Mucosa of rectum (tissue), 2 donors: ENCODE measurements around the gene PNMA6F.

Source experiments
- H3K27ac ChIP-seq, 2 donors: one replicate each; pipeline ENCODE4 v1.7.0; 2013; ENCODE audit warnings: inconsistent platforms in 2 of 2, low read depth in 2 of 2, low read length in 2 of 2
- H3K27me3 ChIP-seq, 2 donors: one replicate each; pipeline ENCODE4 v1.7.0; 2013; ENCODE audit warnings: low read length in 2 of 2; ENCODE audit not compliant: control insufficient read depth in 2 of 2, insufficient read depth in 2 of 2
- H3K36me3 ChIP-seq, 2 donors: one replicate each; pipeline ENCODE4 v1.7.0; 2013; ENCODE audit warnings: low read length in 2 of 2; ENCODE audit not compliant: control insufficient read depth in 2 of 2, insufficient read depth in 2 of 2
- H3K4me1 ChIP-seq, 2 donors: one replicate each; pipeline ENCODE4 v1.7.0; 2013; ENCODE audit warnings: low read length in 2 of 2, mild to moderate bottlenecking in 1 of 2; ENCODE audit not compliant: control insufficient read depth in 2 of 2, insufficient read depth in 2 of 2
- H3K4me3 ChIP-seq, 2 donors: one replicate each; pipeline ENCODE4 v1.7.0; 2013; ENCODE audit warnings: low read length in 2 of 2
- H3K9ac ChIP-seq, 2 donors: one replicate each; pipeline ENCODE4 v1.7.0; 2013; ENCODE audit warnings: low read length in 2 of 2, low read depth in 1 of 2, mild to moderate bottlenecking in 1 of 2
- H3K9me3 ChIP-seq, 2 donors: one replicate each; pipeline ENCODE4 v1.7.0; 2013; ENCODE audit warnings: low read length in 2 of 2; ENCODE audit not compliant: control insufficient read depth in 2 of 2
- donor health status: healthy.
- donor health status: Normal muscosa, but diverticular disease.

The PNMA6F gene

GRCh38 chrX:153321381-153322124, at the start of gene PNMA6F:
Gene PNMA6F, minus strand, starts transcription at chrX:153321767. Its CDS starts 1,093 bp downstream, at chrX:153320674.
- Histone ChIP-seq H3K4me3 (no peak within 1 kb of the TSS), H3K9ac (no peak within 1 kb of the TSS), H3K27me3 (peaks cover 4 to 6% of the 10 kb centered on the region in 2 donors), H3K9me3 (no peaks in the 10 kb centered on the region), H3K36me3 (no peaks in the 10 kb centered on the region), H3K27ac (no peak within 1 kb of the TSS), H3K4me1 (no peaks in the 10 kb centered on the region)

DNA sequence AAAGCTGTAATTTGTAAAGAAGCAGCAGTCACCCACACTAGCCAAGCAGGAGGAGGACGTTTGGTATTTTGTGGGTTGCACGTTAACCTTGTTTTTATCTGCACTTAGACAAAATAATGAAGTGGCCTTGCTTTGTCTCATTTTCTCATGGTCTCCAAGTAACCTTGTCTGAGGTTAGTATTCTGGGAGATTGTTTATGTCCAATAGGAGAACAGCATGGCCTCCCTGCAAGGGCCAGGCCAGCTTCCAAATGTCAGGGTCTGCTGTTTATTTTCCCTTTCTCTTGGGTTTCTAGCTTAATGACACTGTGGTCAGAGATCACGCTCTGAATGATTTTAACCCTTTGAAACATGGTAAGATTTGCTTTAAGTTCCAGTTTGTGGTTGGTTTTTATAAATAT, 49.7 kb upstream of the PNMA6F start:
- Histone ChIP-seq H3K9me3 (no peaks in the 10 kb centered on the region), H3K4me1 (no peaks in the 10 kb centered on the region), H3K4me3 (no peak overlapping the region), H3K36me3 (no peaks in the 10 kb centered on the region), H3K27ac (no peak overlapping the region), H3K27me3 (peaks cover 0 to 3% of the 10 kb centered on the region in 2 donors), H3K9ac (no peak overlapping the region)

- H3K9ac ChIP-seq = no peak overlapping the region
- no peaks in the 10 kb centered on the region for H3K4me1 ChIP-seq
- H3K4me3 ChIP-seq = no peak overlapping the region
- H3K9me3 ChIP-seq = no peaks in the 10 kb centered on the region
- no peak overlapping the region for H3K27ac ChIP-seq
- H3K27me3 ChIP-seq = peaks cover 0 to 3% of the 10 kb centered on the region in 2 donors
- no peaks in the 10 kb centered on the region for H3K36me3 ChIP-seq
Measured at GRCh38 chrX:153370293-153371055, 48.9 kb upstream of the PNMA6F start.

DNA sequence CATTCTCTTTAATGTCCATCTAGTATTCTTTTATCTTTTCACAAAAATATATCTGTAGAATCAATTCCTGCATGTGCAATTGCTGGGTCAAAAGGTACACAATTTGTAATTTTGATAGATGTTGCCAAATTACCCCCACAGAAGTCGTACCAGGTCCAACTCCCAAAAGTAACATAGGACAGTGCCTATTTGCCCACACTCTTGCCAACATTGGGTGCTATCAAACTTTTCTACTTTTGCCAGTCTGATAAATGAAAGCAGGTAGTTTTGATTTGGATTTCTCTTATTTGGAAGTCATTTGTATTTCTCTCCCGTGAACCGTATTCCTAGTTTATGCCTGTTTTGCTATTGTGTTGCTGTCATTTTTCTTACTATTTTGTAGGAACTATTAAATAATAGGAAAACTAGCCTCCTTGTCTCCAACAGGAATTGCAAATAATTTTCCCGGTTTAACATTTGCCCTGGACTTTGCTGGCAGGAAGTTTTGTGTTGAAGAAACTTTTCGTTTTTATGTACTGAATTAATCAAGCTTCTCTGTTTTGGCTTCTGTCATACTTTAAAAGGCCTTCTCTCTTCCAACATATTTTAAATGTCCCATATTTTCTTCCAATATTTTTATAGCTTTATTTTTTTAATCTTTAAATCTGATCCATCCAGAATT, 45.4 kb upstream of the PNMA6F start:
- Histone ChIP-seq H3K9me3 (no peaks in the 10 kb centered on the region), H3K4me3 (no peak overlapping the region), H3K9ac (no peak overlapping the region), H3K4me1 (no peaks in the 10 kb centered on the region), H3K27me3 (no peaks in the 10 kb centered on the region), H3K27ac (no peak overlapping the region), H3K36me3 (no peaks in the 10 kb centered on the region)

- H3K27ac ChIP-seq = no peak overlapping the region
- H3K4me3 ChIP-seq = no peak overlapping the region
- H3K27me3 ChIP-seq = no peaks in the 10 kb centered on the region
- no peaks in the 10 kb centered on the region for H3K4me1 ChIP-seq
- no peak overlapping the region for H3K9ac ChIP-seq
- H3K9me3 ChIP-seq = no peaks in the 10 kb centered on the region
- no peaks in the 10 kb centered on the region for H3K36me3 ChIP-seq
Measured at GRCh38 chrX:153366119-153366518, 44.6 kb upstream of the PNMA6F start.

DNA sequence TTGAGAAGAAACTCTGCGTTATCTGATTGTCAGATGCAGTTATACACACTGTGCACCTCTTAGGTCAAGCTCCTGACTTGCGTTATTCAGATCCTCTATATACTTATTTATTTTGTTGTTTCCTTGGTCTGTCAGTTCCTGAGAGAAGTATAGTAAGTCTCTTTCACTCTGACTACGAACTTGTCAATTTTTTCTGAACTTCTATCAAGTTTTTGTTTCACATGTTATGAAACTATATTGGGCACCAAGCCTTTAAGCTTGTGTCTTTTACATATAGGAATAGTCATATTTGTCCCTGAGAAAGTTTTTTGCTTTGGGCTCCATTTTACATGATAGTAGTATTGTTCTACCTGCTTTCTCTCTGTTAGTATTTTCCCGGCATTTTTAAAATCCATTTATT, 44.1 kb upstream of the PNMA6F start:
- Histone ChIP-seq H3K9ac (no peak overlapping the region), H3K27me3 (no peaks in the 10 kb centered on the region), H3K4me1 (no peaks in the 10 kb centered on the region), H3K9me3 (no peaks in the 10 kb centered on the region), H3K36me3 (no peaks in the 10 kb centered on the region), H3K4me3 (no peak overlapping the region), H3K27ac (no peak overlapping the region)

DNA sequence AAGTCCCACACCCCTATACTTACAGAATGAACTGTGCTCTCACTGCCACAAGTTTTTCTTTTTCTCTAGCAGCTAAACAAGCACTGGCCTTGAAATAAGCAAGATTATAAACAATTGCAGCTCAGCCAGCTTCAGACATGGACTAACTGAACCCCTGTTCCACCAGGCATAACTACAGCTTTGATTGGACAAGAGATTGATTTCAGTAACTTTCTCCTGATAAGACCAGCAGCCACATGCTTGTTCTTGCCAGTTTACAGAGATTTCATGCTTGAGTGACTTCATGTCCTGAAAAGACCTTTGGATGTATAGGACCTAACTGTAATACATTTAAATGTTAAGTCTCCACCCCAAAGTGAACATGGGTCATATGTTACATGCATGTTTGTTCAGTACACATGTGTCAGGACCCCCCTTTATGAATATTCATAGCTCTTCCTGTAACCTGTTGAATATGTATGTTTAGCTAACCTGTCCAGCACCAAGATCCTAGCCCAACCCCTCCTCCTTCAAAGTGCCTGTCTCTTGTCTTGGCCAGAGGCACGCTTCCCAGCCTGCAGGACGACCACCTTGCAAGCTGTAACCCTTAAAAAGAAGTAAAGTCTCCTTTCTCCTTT, 40.3 kb upstream of the PNMA6F start:
- no peak overlapping the region for H3K27ac ChIP-seq
- H3K9ac ChIP-seq = no peak overlapping the region
- peaks cover 0 to 2% of the 10 kb centered on the region in 2 donors for H3K9me3 ChIP-seq
- no peaks in the 10 kb centered on the region for H3K27me3 ChIP-seq
- H3K4me3 ChIP-seq = no peak overlapping the region
- no peaks in the 10 kb centered on the region for H3K4me1 ChIP-seq
- no peaks in the 10 kb centered on the region for H3K36me3 ChIP-seq

GRCh38 chrX:153357877-153358276, 36.3 kb upstream of the PNMA6F start:
- Histone ChIP-seq H3K27me3 (no peaks in the 10 kb centered on the region), H3K4me3 (no peak overlapping the region), H3K9ac (no peak overlapping the region), H3K4me1 (no peaks in the 10 kb centered on the region), H3K36me3 (no peaks in the 10 kb centered on the region), H3K9me3 (peaks cover 0 to 2% of the 10 kb centered on the region in 2 donors), H3K27ac (no peak overlapping the region)

DNA sequence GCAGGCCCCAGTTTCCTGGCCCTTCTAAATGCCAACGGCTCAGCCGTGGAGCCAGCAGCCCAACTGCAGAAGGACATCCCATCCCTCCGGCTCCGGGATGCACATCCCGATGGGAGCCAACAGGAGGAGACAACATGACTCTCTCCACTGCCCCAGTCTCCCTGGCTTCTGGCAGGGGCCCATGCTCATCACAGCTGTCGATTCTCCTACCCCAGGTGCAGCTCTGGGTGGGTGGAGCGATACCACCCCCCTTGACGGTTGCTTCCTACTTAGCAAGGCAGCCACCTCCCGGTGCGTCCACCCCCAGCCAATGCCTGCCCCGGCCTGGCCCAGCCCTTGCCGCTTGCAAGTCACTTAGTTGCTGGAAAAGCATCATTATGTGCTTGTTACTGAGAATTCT, 31.8 kb upstream of the PNMA6F start:
- H3K9me3 ChIP-seq = no peaks in the 10 kb centered on the region
- no peak overlapping the region for H3K4me3 ChIP-seq
- no peak overlapping the region for H3K27ac ChIP-seq
- peaks cover 0 to 5% of the 10 kb centered on the region in 2 donors for H3K36me3 ChIP-seq
- no peaks in the 10 kb centered on the region for H3K27me3 ChIP-seq
- H3K4me1 ChIP-seq = no peaks in the 10 kb centered on the region
- H3K9ac ChIP-seq = no peak overlapping the region

DNA sequence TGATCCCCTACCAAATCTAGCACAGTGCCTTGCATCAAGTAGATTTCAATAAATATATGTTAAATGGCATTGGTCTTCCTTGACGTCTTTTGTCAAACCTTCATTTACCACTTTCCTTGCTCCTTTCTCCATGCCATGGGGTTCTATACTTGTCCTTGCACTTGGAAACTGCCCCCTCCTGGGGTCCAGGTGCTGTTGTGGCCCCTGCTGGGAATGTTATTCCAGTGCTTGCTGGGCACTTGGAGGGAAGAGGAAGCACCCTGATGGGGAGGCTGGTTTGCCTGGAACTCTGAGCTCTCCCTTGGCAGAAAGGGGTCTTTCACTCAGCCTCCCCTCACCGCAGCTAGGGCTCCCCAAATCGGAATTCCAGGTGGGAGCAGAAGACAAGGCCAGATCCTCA, 31.3 kb upstream of the PNMA6F start:
- H3K4me1 ChIP-seq = no peaks in the 10 kb centered on the region
- H3K36me3 ChIP-seq = peaks cover 0 to 8% of the 10 kb centered on the region in 2 donors
- H3K9ac ChIP-seq = no peak overlapping the region
- H3K27me3 ChIP-seq = no peaks in the 10 kb centered on the region
- no peak overlapping the region for H3K27ac ChIP-seq
- H3K9me3 ChIP-seq = no peaks in the 10 kb centered on the region
- H3K4me3 ChIP-seq = no peak overlapping the region
